ENCODE data around the gene CHID1.

The CHID1 gene

DNA sequence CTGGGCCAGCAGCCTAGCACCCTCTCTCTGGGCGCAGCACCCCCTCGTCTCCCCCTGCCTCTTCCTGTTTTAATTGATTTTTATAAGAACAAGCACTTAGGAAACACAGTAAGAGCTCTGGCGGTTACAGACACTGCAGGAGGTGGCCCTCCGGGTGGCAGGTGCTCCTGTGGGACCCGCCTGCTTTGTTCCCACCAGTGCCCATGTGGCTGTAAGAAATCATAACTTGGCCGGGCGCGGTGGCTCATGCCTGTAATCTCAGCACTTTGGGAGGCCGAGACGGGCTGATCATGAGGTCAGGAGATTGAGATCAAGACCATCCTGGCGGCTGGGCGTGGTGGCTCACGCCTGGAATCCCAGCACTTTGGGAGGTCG lies 49.5 kb downstream of the CHID1 start:
- DNase-seq (ENCODE audit: low read depth in 1 of 2, low spot score in 1 of 2) = no peak
- TF ChIP-seq JUND (IDR thresholded peaks at IDR 0.05; ENCODE audit: low read depth) = no peak
- in situ Hi-C loops (cut with HindIII; ENCODE audit: low pct_unique_long_range_greater_than_20kb, low sequenced_read_pairs) = no loop called here

DNA sequence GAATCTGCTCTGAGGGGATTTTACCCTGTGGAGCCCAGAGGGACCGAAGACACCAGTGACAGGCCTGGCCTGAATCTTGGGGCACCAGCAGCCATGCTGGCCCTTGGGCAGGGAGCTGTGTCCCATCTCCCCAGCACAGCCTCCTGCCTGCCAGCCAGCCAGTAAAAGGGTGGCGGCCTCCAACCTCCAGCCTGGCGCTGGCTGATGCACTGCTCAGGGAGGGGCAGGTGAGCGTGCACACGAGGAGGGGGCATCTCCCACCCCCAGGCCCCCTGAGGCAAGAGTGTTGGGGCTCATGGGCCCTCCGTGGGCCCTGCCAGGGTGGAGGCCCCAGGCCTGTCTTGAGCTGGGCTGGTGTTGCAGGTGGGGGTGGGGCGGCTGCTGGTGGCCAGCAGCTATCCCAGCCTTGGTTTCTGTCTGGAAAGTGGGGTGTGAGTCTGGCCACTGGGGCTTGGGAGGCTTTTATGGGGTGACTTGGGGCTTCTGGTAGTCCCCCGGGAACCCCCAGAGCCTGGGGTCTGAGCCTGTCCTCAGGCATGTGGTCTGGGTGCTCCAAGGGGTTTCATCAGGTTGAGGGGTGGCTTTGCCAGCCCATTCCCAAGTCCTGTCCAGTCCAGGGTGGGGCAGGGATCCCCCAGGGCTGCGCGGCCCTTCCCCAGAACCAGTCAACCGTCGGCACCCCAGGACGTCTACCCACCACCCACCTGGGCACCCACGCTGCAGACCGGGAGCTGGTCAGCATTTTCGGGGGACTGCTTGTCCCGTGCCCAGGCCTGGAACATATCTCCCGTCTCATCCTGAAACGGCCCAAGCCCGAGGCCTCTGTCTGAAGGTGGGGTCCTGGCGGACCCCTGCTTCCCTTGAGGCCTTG lies 50.1 kb downstream of the CHID1 start:
- in situ Hi-C loops (cut with HindIII; ENCODE audit: low pct_unique_long_range_greater_than_20kb, low sequenced_read_pairs) = no loop called here
- no peak for DNase-seq (ENCODE audit: low read depth in 1 of 2, low spot score in 1 of 2)
- TF ChIP-seq JUND (IDR thresholded peaks at IDR 0.05; ENCODE audit: low read depth) = no peak

DNA sequence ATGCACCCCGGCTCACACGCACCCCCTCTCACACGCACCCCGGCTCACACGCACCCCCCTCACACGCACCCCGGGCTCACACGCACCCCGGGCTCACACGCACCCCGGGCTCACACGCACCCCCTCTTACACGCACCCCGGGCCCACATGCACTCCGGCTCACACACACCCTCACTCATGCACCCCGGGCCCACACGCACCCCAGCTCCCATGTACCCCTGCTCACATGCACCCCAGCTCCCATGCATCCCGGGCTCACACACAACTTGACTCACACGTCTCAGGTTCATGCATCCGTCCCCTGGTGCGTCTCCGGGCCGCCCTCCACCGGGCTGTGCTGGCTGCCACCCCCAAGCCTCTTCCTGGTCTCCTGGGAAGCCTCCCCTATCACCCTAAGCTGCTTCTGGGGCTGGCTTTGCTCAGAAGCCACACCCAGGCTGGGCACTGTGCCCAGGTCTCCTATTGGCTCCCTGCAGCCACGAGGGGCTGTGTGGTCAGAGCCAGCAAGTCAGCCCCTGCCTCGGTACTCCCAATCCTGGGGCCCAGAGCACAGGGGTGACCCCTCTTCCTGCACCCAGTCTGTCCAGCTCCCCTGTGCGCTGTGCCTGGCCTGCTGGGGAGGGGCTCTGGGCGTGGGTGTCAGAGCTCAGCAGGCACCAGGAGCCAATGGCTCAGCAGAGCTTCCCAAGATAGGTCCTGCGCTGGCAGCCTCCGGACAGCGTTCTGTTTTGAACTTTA lies 51.0 kb downstream of the CHID1 start:
- TF ChIP-seq JUND (IDR thresholded peaks at IDR 0.05; ENCODE audit: low read depth) = no peak
- DNase-seq (ENCODE audit: low read depth in 1 of 2, low spot score in 1 of 2) = peak in 1 of 2 experiments; percentile 42
- in situ Hi-C loops (cut with HindIII; ENCODE audit: low pct_unique_long_range_greater_than_20kb, low sequenced_read_pairs) = no loop called here

DNA sequence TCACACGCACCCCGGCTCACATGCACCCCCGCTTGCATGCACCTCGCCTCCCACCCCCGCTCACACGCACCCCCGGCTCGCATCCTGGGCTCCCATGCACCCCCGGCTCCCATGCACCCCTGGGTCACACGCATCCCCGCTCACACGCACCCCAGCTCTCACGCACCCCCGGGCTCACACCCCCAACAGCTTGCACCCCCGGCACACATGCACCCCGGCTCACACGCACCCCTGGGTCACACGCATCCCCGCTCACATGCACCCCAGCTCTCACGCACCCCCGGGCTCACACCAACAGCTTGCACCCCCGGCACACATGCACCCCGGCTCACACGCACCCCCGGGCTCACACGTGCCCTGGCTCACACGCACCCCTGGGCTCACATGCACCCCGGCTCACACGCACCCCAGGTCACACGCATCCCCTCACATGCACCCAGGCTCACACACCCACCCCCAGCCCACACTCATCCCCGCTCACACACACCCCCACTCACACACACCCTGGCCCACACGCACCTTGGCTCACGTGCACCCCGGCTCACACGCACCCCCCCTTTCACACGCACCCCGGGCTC lies 51.8 kb downstream of the CHID1 start:
- in situ Hi-C loops (cut with HindIII; ENCODE audit: low pct_unique_long_range_greater_than_20kb, low sequenced_read_pairs) = no loop called here
- DNase-seq (ENCODE audit: low read depth in 1 of 2, low spot score in 1 of 2) = no peak
- TF ChIP-seq JUND (IDR thresholded peaks at IDR 0.05; ENCODE audit: low read depth) = no peak

DNA sequence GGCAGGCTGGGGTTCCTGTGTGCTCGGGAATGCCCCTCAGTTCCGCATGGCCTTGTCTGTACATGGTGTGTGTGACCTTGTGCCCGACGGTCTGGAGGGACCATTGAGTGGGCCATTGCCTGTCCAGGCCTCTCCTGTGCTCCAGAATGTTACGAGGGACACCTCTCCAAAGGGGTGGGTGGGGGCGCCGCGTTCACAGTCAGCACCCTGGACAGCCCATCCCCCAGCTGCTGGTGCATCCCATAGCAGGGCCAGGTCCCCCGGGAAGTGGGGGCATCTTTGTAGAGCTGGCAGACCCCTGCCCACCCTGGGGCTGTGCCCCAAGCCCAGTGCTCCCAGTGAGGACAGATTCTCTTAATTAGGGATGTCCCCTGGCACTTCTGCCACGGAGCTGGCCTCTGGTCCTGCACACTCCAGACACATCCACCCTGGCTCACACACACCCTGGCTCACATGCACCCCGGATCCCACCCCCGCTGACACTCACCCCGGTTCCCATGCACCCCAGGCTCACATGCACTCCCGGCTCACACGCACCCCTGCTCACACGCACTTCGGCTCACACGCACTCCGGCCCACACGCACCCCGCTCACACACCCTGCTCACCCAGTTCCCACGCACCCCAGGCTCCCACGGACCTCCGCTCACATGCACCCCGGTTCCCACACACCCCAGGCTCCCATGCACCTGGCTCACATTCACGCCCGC lies 52.4 kb downstream of the CHID1 start:
- no peak for DNase-seq (ENCODE audit: low read depth in 1 of 2, low spot score in 1 of 2)

DNA sequence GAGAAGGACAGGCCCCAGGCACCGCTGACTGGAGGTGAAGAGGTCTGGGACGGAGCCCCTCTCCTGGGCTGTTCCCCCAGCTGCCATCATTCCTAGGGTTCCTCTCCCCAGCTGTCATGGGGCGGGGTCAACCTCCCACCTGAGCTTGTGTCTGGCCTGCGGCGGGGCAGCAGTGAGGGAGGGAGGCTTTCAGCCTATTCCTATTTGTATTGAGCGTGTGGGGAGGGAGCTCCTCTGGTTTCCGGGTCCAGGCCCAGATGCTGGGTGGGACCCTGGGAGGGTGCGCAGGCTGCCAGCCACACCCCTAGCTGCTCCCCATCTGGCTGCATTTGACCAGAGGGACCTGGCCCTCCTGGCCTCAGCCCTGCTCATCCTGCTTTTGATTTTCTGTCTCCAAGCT lies 54.2 kb downstream of the CHID1 start:
- no peak for TF ChIP-seq JUND (IDR thresholded peaks at IDR 0.05; ENCODE audit: low read depth)
- in situ Hi-C loops (cut with HindIII; ENCODE audit: low pct_unique_long_range_greater_than_20kb, low sequenced_read_pairs) = no loop called here
- no peak for DNase-seq (ENCODE audit: low read depth in 1 of 2, low spot score in 1 of 2)

More for the DNA sequence above, 52.4 kb downstream of the CHID1 start:
- no peak for TF ChIP-seq JUND (IDR thresholded peaks at IDR 0.05; ENCODE audit: low read depth)
- in situ Hi-C loops (cut with HindIII; ENCODE audit: low pct_unique_long_range_greater_than_20kb, low sequenced_read_pairs) = no loop called here

DNA sequence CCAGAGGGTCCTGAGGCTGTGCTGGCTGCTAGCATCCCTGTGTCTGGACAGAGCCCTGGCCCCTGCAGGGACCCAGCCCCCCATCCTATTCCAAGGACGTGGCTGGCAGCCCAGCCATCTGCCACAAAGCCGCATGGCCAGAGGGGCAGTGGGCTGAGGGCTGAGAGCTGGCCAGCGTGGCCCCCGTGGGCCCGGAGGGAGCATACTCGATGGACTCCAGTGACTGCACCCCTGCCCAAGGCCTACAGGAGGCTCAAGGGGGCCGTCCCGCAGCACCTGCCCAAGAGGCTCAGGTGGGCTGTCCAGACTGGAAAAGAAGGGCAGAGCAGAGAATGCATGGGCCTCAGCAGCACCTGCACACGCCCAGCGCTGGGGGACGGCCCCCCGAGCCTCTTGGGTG lies 54.8 kb downstream of the CHID1 start:
- no peak for DNase-seq (ENCODE audit: low read depth in 1 of 2, low spot score in 1 of 2)
- no peak for TF ChIP-seq JUND (IDR thresholded peaks at IDR 0.05; ENCODE audit: low read depth)
- in situ Hi-C loops (cut with HindIII; ENCODE audit: low pct_unique_long_range_greater_than_20kb, low sequenced_read_pairs) = no loop called here

DNA sequence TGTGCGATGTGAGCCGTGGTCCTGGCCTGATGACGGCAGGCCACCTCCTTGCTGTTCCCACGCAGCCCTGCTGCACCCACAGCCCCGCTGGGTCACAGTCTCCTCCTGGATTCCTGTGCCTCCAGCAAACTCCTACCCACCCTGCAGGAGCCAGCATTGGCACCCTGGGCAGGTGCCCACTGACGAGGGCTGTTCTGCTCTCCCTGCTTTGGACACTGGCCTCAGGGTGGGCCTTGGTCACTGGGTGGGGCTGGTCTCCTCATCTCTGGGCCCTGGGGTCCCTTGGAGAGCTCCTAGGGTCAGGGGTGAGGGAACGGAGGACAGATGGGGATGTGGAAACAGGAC lies 55.3 kb downstream of the CHID1 start:
- DNase-seq (ENCODE audit: low read depth in 1 of 2, low spot score in 1 of 2) = no peak
- in situ Hi-C loops (cut with HindIII; ENCODE audit: low pct_unique_long_range_greater_than_20kb, low sequenced_read_pairs) = no loop called here
- TF ChIP-seq JUND (IDR thresholded peaks at IDR 0.05; ENCODE audit: low read depth) = no peak

DNA sequence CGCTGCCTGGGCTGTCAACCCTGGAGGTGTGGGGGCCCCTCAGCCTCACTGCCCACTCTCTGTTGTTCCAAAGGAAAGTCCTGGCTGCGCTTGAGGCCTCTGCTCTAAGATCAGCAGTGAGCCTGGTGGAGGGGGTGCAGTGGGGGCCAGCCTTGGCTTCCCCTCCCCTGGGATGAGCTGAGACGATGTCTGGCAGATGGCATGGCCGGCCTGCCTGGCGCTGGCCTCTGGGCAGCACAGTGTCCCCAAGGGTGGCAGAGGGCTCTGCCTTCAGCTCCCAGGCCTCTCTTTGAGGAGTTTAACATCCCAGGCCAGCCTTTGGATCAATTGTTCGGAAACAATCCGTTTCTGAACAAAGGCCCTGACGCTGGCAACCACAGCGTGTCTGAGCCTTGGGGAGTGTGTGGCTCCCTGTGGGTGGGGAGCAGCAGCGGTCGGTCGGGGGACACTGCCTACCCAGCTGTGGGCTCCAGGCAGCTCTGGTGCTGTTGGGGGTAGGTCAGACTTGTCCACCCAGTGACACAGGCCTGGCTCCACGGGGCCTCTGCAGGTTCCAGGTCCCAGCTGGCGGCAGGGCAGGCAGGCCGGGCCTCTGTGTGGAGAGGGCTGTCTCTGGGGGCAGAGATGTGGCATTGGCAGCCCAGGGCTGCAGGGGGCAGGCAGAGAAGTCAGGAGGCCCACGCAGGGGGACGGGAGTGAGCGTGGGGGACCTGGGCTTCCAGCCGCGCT lies 55.8 kb downstream of the CHID1 start:
- in situ Hi-C loops (cut with HindIII; ENCODE audit: low pct_unique_long_range_greater_than_20kb, low sequenced_read_pairs) = no loop called here
- DNase-seq (ENCODE audit: low read depth in 1 of 2, low spot score in 1 of 2) = no peak
- TF ChIP-seq JUND (IDR thresholded peaks at IDR 0.05; ENCODE audit: low read depth) = no peak

DNA sequence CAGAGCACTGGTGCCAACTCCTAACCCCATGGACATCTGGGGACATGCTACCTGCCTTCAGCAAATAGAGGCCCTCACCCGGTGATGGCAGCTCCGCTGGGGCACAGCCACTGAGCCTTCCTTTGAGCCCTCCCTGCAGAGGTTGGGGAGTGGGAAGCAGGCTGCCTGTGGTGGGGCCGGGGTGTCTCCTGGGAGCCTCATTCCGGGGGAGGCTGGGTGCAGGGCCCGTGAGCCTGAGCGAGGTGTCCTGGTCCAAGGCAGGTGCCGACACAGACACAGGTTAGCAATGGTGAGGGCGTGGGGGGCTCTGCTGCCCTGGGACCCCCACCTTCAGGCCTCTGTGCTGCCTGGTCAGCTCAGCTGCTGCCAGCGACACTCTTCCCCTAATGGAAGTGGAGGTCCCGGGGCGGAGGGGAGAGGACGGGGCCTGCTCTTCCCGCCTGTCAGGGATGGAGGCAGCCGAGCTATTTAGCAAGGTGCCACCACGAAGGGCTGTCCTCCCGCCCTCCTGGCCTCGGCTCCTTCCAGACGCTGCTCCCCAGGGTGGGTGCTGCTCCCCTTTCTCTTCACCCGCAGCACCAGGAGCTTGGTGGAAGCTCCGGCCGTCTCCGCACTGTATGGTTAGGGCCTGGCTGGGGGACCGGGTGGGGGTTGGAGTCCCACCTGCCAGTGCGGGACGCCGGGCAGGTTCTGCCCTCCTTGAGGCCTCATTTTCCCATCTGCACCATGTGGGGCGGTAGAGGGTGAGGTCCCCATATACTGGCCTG lies 56.7 kb downstream of the CHID1 start:
- no peak for DNase-seq (ENCODE audit: low read depth in 1 of 2, low spot score in 1 of 2)
- in situ Hi-C loops (cut with HindIII; ENCODE audit: low pct_unique_long_range_greater_than_20kb, low sequenced_read_pairs) = no loop called here
- TF ChIP-seq JUND (IDR thresholded peaks at IDR 0.05; ENCODE audit: low read depth) = no peak

DNA sequence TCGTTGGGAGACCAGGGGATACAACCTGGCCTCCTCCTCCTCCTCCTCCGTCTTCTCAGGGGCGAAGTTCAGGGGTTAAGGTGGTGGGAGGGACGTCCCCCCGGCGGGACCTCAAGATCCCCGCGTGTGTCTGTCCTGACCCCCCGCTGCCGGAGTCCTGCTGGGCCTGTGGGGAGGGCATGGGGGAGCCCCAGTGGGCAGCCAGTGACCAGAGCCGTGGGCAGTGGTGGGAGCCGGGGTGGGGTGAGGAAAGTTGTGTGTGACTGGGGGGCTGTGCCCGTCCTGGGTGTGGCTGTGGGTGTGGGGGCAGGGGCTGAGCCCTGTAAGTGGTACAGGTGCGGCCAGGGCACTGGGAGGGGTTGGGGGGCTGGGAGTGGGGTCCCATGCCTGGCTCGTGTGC lies 57.8 kb downstream of the CHID1 start:
- in situ Hi-C loops (cut with HindIII; ENCODE audit: low pct_unique_long_range_greater_than_20kb, low sequenced_read_pairs) = no loop called here
- DNase-seq (ENCODE audit: low read depth in 1 of 2, low spot score in 1 of 2) = no peak
- no peak for TF ChIP-seq JUND (IDR thresholded peaks at IDR 0.05; ENCODE audit: low read depth)
